ENCODE data around the gene LCP2. TPM values are rescaled to one million over a fixed set of nuclear protein-coding genes. Genes with fewer than 3 reads are reported as not detected.

Gene LCP2
- total RNA-seq, 1 experiment from 2014 or later = not detected

- no peak overlapping the region for H3K4me2 ChIP-seq (ENCODE audit: low read length)
- no peaks in the 10 kb centered on the region for H3K9me3 ChIP-seq (ENCODE audit: low read length)
- intact Hi-C loops (cut with micrococcal nuclease) = no loop called here
- H2AFZ ChIP-seq (ENCODE audit: low read length) = no peak overlapping the region
- H3F3A ChIP-seq (ENCODE audit: low read length, unreplicated experiment) = no peaks in the 10 kb centered on the region
- no TSS peak for BruUV-seq (replicated peaks)
- H3K79me2 ChIP-seq (ENCODE audit: low read length) = no peaks in the 10 kb centered on the region
- H3K36me3 ChIP-seq (ENCODE audit: low read depth, low read length) = no peaks in the 10 kb centered on the region
- no peak overlapping the region for H3K9ac ChIP-seq (ENCODE audit: low read length)
- ATAC-seq (no peak), DNase-seq (no peak)
- TF ChIP-seq CTCF (conservative IDR thresholded peaks at IDR 0.05; ENCODE audit: low read depth, low read length) (no peak), EZH2 (IDR thresholded peaks at IDR 0.05; ENCODE audit: low read length, unreplicated experiment) (no peak), EZH2phosphoT487 (IDR thresholded peaks at IDR 0.05; ENCODE audit: borderline replicate concordance, low read length) (no peak)
- no peak overlapping the region for H3K27ac ChIP-seq (ENCODE audit: low read length)
- no peaks in the 10 kb centered on the region for H3K9me2 ChIP-seq (replicated peaks; ENCODE audit: low read length)
- ChIA-PET POLR2A (ENCODE audit: unreplicated experiment) (no interaction called here), CTCF (no interaction called here)
- H3K4me1 ChIP-seq (ENCODE audit: insufficient read depth, low read length) = no peaks in the 10 kb centered on the region
- H3K4me3 ChIP-seq (ENCODE audit: low read length) = no peak overlapping the region
- H4K20me1 ChIP-seq (ENCODE audit: low read length) = no peaks in the 10 kb centered on the region
- peaks cover 16% of the 10 kb centered on the region; the same call in 1 of the 2 replicates for H3K27me3 ChIP-seq (ENCODE audit: low read length)
Measured at GRCh38 chr5:170280011-170280493, 17.5 kb downstream of the LCP2 start.

GRCh38 chr5:170279459-170279817, 18.1 kb downstream of the LCP2 start:
- no peak overlapping the region for H3K27ac ChIP-seq (ENCODE audit: low read length)
- H3K9me2 ChIP-seq (replicated peaks; ENCODE audit: low read length) = no peaks in the 10 kb centered on the region
- intact Hi-C loops (cut with micrococcal nuclease) = no loop called here
- H3K36me3 ChIP-seq (ENCODE audit: low read depth, low read length) = no peaks in the 10 kb centered on the region
- H3K9ac ChIP-seq (ENCODE audit: low read length) = no peak overlapping the region
- no peak overlapping the region for H2AFZ ChIP-seq (ENCODE audit: low read length)
- no peaks in the 10 kb centered on the region for H3K4me1 ChIP-seq (ENCODE audit: insufficient read depth, low read length)
- ChIA-PET CTCF (no interaction called here), POLR2A (ENCODE audit: unreplicated experiment) (no interaction called here)
- H3K9me3 ChIP-seq (ENCODE audit: low read length) = no peaks in the 10 kb centered on the region
- BruUV-seq (replicated peaks) = no TSS peak
- no peak overlapping the region for H3K4me3 ChIP-seq (ENCODE audit: low read length)
- TF ChIP-seq EZH2 (IDR thresholded peaks at IDR 0.05; ENCODE audit: low read length, unreplicated experiment) = no peak
- TF ChIP-seq CTCF (conservative IDR thresholded peaks at IDR 0.05; ENCODE audit: low read depth, low read length) = no peak
- no peak for TF ChIP-seq EZH2phosphoT487 (IDR thresholded peaks at IDR 0.05; ENCODE audit: borderline replicate concordance, low read length)
- no peak for ATAC-seq
- H3K4me2 ChIP-seq (ENCODE audit: low read length) = no peak overlapping the region
- peaks cover 16% of the 10 kb centered on the region; the same call in 1 of the 2 replicates for H3K27me3 ChIP-seq (ENCODE audit: low read length)
- no peak for DNase-seq
- no peaks in the 10 kb centered on the region for H3K79me2 ChIP-seq (ENCODE audit: low read length)
- no peaks in the 10 kb centered on the region for H4K20me1 ChIP-seq (ENCODE audit: low read length)
- H3F3A ChIP-seq (ENCODE audit: low read length, unreplicated experiment) = no peaks in the 10 kb centered on the region

GRCh38 chr5:170278611-170279458, 18.7 kb downstream of the LCP2 start:
- TF ChIP-seq CTCF (conservative IDR thresholded peaks at IDR 0.05; ENCODE audit: low read depth, low read length) (no peak), EZH2phosphoT487 (IDR thresholded peaks at IDR 0.05; ENCODE audit: borderline replicate concordance, low read length) (no peak), EZH2 (IDR thresholded peaks at IDR 0.05; ENCODE audit: low read length, unreplicated experiment) (no peak)
- peaks cover 16% of the 10 kb centered on the region; the same call in 1 of the 2 replicates for H3K27me3 ChIP-seq (ENCODE audit: low read length)
- H3K9ac ChIP-seq (ENCODE audit: low read length) = no peak overlapping the region
- no peak overlapping the region for H3K27ac ChIP-seq (ENCODE audit: low read length)
- H3K4me3 ChIP-seq (ENCODE audit: low read length) = no peak overlapping the region
- DNase-seq (no peak), ATAC-seq (no peak)
- no peaks in the 10 kb centered on the region for H3K79me2 ChIP-seq (ENCODE audit: low read length)
- H3K9me3 ChIP-seq (ENCODE audit: low read length) = no peaks in the 10 kb centered on the region
- no peaks in the 10 kb centered on the region for H3K4me1 ChIP-seq (ENCODE audit: insufficient read depth, low read length)
- POLR2A ChIA-PET (ENCODE audit: unreplicated experiment) = no interaction called here
- intact Hi-C loops (cut with micrococcal nuclease) = no loop called here
- H4K20me1 ChIP-seq (ENCODE audit: low read length) = no peaks in the 10 kb centered on the region
- no peaks in the 10 kb centered on the region for H3F3A ChIP-seq (ENCODE audit: low read length, unreplicated experiment)
- no peaks in the 10 kb centered on the region for H3K9me2 ChIP-seq (replicated peaks; ENCODE audit: low read length)
- no peaks in the 10 kb centered on the region for H3K36me3 ChIP-seq (ENCODE audit: low read depth, low read length)
- H2AFZ ChIP-seq (ENCODE audit: low read length) = no peak overlapping the region
- no peak overlapping the region for H3K4me2 ChIP-seq (ENCODE audit: low read length)
- CTCF ChIA-PET = no interaction called here
- BruUV-seq (replicated peaks) = no TSS peak
